Panc1 (cell line): ENCODE measurements around the gene ENTPD2. TPM values are rescaled to one million over a fixed set of nuclear protein-coding genes. Genes with fewer than 3 reads are reported as not detected.

Experiments
- ATAC-seq: fragments of 200-7000 bp; cut with Tn5 transposase; 2 replicates; pipeline ENCODE4 v1.9.1; 2020; ENCODE audit warnings: mild to moderate bottlenecking, moderate library complexity
- BruUV-seq: library from RNA; stranded (reverse); fragments of 400-500 nt; replicated peaks from 2 replicates; lab custom pipeline; 2021; lab: Mats Ljungman, UMichigan
- CTCF ChIA-PET: fragments of 300-600 bp; sonication (Branson Sonifier 250); formaldehyde crosslinking; loops from one replicate; lab custom pipeline; 2022; ENCODE audit warnings: antibody characterized with exemption; lab: Charles Lee
- POLR2A ChIA-PET: fragments of 300-600 bp; sonication (Branson Sonifier 250); formaldehyde crosslinking; loops from one replicate; lab custom pipeline; 2022; ENCODE audit warnings: antibody characterized with exemption; lab: Charles Lee
- DNase-seq: peaks from one replicate; pipeline ENCODE4 v3.0.0-alpha.2; 2010; ENCODE audit warnings: low read depth, low spot score
- H3K27ac ChIP-seq: 2 replicates; pipeline ENCODE4 v1.5.1; 2011; ENCODE audit warnings: mild to moderate bottlenecking, low read length, inconsistent platforms
- H3K27me3 ChIP-seq: fragments of 200-500 bp; sonication (Bioruptor generic); 2 replicates; pipeline ENCODE4 v1.6.0; 2014; ENCODE audit warnings: low read length, inconsistent platforms; ENCODE audit not compliant: control insufficient read depth, insufficient read depth
- H3K36me3 ChIP-seq: fragments of 200-500 bp; sonication (Bioruptor generic); 2 replicates; pipeline ENCODE4 v1.5.1; 2014; ENCODE audit warnings: inconsistent platforms, mild to moderate bottlenecking, low read length, moderate library complexity; ENCODE audit not compliant: control insufficient read depth, insufficient read depth
- H3K4me1 ChIP-seq: 2 replicates; pipeline ENCODE4 v1.5.1; 2011; ENCODE audit warnings: inconsistent platforms, mild to moderate bottlenecking, low read length, moderate library complexity; ENCODE audit not compliant: control insufficient read depth, insufficient read depth
- H3K4me3 ChIP-seq, 2 experiments: 2 replicates each; pipeline ENCODE4 v1.5.1; 2011 to 2012; ENCODE audit warnings: low read depth in 2 of 2, low read length in 2 of 2, mild to moderate bottlenecking in 2 of 2, inconsistent platforms in 1 of 2, moderate library complexity in 1 of 2
- H3K9me3 ChIP-seq: fragments of 200-500 bp; sonication (Bioruptor generic); 2 replicates; pipeline ENCODE4 v1.5.1; 2014; ENCODE audit warnings: low read depth, mild to moderate bottlenecking, inconsistent platforms, low read length, moderate library complexity; ENCODE audit not compliant: control insufficient read depth, insufficient read depth
- POLR2AphosphoS5 ChIP-seq: IDR thresholded peaks from 2 replicates; pipeline ENCODE4 v1.6.1; 2012; ENCODE audit warnings: mild to moderate bottlenecking, low read depth, low read length, moderate library complexity
- SIN3A ChIP-seq: IDR thresholded peaks from 2 replicates; pipeline ENCODE4 v1.6.1; 2012; ENCODE audit warnings: low read depth, mild to moderate bottlenecking, low read length, moderate library complexity, borderline replicate concordance; ENCODE audit not compliant: insufficient read depth
- TCF7L2 ChIP-seq: IDR thresholded peaks from 2 replicates; pipeline ENCODE4 v1.6.1; 2011; ENCODE audit warnings: mild to moderate bottlenecking, low read depth, low read length, inconsistent platforms
- in situ Hi-C: cut with HindIII; loops from 2 replicates; pipeline ENCODE4 v1.10.0; 2016; ENCODE audit warnings: low sequenced_read_pairs, low pct_unique_long_range_greater_than_20kb
- intact Hi-C: fragments of 100-400 bp; cut with micrococcal nuclease; formaldehyde crosslinking; loops from one replicate; pipeline ENCODE4 v1.10.0; 2022; ENCODE audit not compliant: unreplicated experiment
- total RNA-seq: library from RNA; stranded (reverse); gene quantifications from one replicate; pipeline ENCODE4 v1.2.1, GENCODE V29; 2021; ENCODE audit not compliant: unreplicated experiment
- TF ChIP-seq, protein P1 (sequence below), 2 experiments: IDR thresholded peaks; 2 replicates each; pipeline ENCODE4 v1.6.1; 2011 to 2012; ENCODE audit warnings: low read depth in 2 of 2, control low read depth in 1 of 2, low read length in 1 of 2, mild to moderate bottlenecking in 1 of 2, moderate library complexity in 1 of 2; ENCODE audit not compliant: insufficient read depth in 1 of 2
- TF ChIP-seq, protein P2 (sequence below): fragments of 450-650 bp; IDR thresholded peaks from 2 replicates; pipeline ENCODE4 v1.5.1; 2017; ENCODE audit warnings: mild to moderate bottlenecking

Gene ENTPD2
- total RNA-seq, 1 experiment from 2014 or later: 2.8 TPM

DNA sequence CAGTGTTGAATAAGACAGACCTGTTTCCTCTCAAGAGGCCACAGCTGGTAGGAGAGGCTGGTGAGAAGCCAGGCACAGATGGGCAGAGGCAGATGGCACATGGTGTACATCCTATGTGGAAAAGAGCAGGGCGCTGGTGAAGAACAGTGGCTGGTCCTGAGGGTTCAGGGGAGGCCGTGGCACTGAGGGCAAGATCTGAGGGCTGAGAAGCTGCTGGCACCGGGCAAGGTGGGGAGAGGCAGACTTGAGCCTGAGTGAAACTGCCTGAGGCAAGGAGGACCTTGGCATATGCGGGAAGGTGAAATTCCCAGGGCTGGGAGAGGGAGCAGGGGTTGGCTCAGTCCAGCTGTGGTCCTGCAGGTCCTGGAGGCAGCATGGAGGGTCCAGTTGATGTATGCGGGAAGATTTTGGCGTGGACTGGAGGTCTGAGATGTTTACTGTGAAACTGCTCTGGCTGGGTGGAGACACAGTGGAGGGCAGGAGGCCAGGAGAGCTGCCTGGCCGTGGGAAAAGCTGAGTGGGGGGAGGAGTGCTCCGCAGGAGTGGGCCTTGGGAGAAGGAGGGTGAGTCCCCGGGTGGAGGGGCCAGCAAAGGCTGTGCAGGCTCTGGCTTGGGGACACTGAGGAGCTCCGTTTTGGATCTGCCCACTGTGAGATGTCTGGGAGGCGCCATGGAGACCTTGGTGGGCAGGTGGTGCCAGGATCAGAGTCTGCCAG is 35.5 kb upstream of the ENTPD2 start:
- no peak for ATAC-seq
- no peak for TF ChIP-seq POLR2AphosphoS5
- no peak for TF ChIP-seq SIN3A
- TF ChIP-seq, protein P1, sequence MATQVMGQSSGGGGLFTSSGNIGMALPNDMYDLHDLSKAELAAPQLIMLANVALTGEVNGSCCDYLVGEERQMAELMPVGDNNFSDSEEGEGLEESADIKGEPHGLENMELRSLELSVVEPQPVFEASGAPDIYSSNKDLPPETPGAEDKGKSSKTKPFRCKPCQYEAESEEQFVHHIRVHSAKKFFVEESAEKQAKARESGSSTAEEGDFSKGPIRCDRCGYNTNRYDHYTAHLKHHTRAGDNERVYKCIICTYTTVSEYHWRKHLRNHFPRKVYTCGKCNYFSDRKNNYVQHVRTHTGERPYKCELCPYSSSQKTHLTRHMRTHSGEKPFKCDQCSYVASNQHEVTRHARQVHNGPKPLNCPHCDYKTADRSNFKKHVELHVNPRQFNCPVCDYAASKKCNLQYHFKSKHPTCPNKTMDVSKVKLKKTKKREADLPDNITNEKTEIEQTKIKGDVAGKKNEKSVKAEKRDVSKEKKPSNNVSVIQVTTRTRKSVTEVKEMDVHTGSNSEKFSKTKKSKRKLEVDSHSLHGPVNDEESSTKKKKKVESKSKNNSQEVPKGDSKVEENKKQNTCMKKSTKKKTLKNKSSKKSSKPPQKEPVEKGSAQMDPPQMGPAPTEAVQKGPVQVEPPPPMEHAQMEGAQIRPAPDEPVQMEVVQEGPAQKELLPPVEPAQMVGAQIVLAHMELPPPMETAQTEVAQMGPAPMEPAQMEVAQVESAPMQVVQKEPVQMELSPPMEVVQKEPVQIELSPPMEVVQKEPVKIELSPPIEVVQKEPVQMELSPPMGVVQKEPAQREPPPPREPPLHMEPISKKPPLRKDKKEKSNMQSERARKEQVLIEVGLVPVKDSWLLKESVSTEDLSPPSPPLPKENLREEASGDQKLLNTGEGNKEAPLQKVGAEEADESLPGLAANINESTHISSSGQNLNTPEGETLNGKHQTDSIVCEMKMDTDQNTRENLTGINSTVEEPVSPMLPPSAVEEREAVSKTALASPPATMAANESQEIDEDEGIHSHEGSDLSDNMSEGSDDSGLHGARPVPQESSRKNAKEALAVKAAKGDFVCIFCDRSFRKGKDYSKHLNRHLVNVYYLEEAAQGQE (IDR thresholded peaks at IDR 0.05; ENCODE audit: insufficient read depth in 1 of 2, low read depth in 2 of 2, low read length in 1 of 2): no peak
- no peak for TF ChIP-seq TCF7L2
- TF ChIP-seq, protein P2, sequence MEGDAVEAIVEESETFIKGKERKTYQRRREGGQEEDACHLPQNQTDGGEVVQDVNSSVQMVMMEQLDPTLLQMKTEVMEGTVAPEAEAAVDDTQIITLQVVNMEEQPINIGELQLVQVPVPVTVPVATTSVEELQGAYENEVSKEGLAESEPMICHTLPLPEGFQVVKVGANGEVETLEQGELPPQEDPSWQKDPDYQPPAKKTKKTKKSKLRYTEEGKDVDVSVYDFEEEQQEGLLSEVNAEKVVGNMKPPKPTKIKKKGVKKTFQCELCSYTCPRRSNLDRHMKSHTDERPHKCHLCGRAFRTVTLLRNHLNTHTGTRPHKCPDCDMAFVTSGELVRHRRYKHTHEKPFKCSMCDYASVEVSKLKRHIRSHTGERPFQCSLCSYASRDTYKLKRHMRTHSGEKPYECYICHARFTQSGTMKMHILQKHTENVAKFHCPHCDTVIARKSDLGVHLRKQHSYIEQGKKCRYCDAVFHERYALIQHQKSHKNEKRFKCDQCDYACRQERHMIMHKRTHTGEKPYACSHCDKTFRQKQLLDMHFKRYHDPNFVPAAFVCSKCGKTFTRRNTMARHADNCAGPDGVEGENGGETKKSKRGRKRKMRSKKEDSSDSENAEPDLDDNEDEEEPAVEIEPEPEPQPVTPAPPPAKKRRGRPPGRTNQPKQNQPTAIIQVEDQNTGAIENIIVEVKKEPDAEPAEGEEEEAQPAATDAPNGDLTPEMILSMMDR: no peak
- intact Hi-C loops (no loop called here), in situ Hi-C loops (no loop called here)
- Histone ChIP-seq H3K4me3 (no peak overlapping the region), H3K27me3 (no peaks in the 10 kb centered on the region), H3K4me1 (peaks cover 22% of the 10 kb centered on the region), H3K27ac (no peak overlapping the region; the same call in 1 of the 2 replicates), H3K36me3 (no peaks in the 10 kb centered on the region; the same call in 1 of the 2 replicates), H3K9me3 (no peaks in the 10 kb centered on the region)
- POLR2A ChIA-PET: no interaction called here
- CTCF ChIA-PET: no interaction called here
- BruUV-seq: no TSS peak
- no peak for DNase-seq

DNA sequence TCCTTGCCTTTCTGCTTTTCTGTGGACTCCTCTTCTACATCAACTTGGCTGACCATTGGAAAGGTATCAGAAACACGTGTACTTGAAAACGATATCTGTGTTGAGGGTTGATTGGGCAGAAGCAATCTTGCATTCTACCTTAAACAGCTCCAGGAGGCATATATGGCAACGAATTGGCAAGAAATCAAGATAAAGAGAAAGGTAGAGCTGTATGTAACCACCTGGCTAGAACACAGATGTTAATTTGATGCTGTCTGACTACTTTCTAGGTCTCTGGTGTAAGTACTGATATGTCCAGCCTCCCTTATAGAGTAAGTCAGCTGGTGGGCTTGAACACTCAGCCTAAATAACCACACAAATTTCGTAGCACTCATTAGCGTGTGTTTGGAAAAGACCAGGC is 34.3 kb upstream of the ENTPD2 start:
- ATAC-seq (no peak), DNase-seq (no peak)
- Histone ChIP-seq H3K4me1 (peaks cover 33% of the 10 kb centered on the region), H3K4me3 (peak overlapping the region in 1 of 2 experiments; percentile 63; a peak in 2 of 4 replicates), H3K27me3 (no peaks in the 10 kb centered on the region), H3K27ac (peak overlapping the region; percentile 88), H3K36me3 (no peaks in the 10 kb centered on the region; the same call in 1 of the 2 replicates), H3K9me3 (no peaks in the 10 kb centered on the region)
- TF ChIP-seq, protein P2: no peak
- TF ChIP-seq, protein P1 (IDR thresholded peaks at IDR 0.05; ENCODE audit: insufficient read depth in 1 of 2, low read depth in 2 of 2, low read length in 1 of 2): no peak
- TF ChIP-seq SIN3A: no peak
- TF ChIP-seq POLR2AphosphoS5: no peak
- TF ChIP-seq TCF7L2: no peak
- no TSS peak for BruUV-seq
- intact Hi-C loops: no loop called here
- CTCF ChIA-PET: no interaction called here
- POLR2A ChIA-PET: interaction anchor here (0.6 kb wide), 1 partner anchor 17 kb away, joined by 3 read pairs; no protein-coding TSS in a partner anchor
- in situ Hi-C loops: no loop called here
